Activated CD4-positive, alpha-beta T cell treated with anti-CD3 and anti-CD28 coated beads, Interleukin-2, amount 50 U/mL, for 1 hour (primary cell): Measurements from ENCODE around the gene HEBP2.

Experiments
- DNase-seq: peaks from one replicate; pipeline ENCODE4 v3.0.0-alpha.2; 2020

The HEBP2 gene

DNA sequence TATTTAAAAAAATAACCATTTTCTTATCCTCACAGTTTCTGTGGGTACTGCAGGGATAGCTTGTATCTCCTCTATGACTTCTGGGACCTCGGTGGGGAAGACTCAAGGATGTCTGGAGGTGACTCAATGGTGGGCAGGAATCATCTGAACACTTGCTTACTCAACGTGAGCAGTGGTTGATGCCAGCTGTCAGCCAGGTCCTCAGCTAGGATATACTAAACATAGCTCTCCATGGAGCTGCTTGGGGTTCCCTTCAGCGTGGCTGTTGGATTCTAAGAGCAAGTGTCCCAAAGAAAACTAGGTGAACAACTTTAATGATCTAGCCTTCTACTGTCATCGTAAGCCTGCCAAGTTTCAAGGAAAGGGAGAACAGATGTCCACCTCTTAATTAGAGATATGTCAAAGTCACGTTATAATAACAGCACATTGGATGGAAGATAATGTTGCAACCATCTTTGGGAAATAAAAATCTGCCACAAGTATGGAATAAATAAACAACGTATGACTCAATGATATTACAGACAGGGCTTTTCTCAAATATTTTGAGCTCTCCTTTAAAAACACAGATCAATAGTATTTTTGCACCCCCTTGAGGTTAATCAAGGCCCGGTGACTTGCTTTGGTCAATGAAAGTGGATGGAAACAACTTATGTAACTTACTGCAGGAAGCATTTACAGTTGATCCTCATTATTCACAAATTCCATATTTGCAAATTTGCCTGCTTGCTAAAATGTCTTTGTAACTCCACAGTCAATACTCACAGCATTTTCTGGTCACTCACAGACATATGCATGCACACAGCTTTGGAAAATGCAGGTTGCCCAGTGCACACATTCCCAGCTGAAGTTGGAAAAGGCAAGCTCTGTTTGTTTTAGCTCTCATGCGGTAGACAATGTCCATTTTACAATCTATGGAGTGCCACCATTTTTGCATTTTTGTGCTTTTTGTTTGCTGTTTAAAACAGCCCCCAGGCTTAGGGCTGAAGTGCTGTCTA, 6.6 kb upstream of the HEBP2 start:
- no peak for DNase-seq

DNA sequence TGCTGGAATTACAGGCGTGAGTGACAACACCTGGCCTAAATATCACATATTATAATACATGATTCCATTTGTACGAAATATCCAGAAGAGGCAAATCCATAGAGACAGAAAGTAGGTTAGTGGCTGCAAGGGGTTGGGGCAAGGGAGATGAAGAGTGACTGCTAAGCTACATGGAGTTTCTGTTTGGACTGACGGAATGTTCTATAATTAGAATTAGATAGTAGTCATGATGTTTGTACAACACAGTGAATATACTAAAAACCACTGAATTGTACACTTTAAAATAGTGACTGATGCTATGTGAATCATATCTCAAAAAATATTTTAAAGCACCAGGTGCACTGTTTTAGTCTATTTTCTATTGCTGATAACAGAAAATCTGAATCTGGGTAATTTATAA, 3.7 kb upstream of the HEBP2 start:
- no peak for DNase-seq

DNA sequence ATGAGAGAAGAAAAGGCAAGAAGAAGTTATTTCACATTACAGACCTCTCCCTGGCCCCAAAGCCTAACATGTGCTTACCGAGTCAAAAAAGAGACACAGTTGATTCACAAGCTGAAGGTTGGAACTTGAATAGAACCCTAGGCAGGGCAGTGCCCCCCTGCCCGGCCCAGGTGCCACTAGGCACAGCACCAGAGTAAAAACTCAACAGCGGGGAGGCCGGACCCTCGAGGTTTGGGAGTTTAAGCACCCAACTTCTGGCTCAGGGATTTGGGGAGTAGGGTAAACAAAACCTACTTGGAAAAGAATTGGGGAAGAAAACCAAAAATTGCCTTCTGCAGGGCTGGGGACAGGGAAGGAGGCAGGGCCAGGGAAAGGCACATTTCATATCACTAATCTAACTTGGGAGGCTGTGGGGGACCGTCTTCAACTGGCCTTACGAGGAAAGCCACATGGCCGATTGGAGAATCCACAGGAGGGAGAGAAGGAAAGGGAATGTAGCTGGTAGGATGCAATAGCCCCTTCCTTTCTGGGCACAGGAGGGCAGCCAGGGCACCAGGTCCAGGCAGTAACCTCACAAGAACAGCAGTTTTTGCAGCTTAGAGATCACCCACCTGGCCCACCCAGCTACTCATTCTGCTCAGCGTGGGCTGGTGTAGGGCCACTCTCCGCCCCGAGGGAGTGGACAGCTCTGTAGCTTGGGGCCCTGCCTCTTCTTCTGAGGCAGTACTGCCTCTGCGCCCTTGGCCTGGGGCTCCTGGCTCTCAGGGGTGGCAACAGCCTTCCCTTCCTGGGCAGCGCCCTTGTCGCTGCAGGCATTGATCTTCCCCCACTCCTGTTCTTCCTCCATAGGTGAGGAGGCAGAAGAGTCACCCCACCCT, 1.8 kb upstream of the HEBP2 start:
- DNase-seq = no peak

DNA sequence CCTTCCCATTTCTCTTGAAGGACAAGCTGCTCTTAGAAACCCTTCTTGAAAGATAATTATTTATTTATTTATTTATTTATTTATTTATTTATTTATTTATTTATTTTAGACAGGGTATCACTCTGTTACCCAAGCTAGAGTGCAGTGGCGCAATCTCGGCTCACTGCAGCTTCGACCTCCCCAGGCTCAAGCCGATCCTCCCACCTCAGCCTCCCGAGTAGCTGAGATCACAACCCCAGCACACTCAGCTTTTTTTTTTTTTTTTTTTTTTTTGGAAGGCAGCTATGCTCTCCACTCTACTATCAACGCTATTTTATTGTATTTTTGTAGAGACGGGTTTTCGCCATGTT, 1.2 kb upstream of the HEBP2 start:
- DNase-seq = no peak

DNA sequence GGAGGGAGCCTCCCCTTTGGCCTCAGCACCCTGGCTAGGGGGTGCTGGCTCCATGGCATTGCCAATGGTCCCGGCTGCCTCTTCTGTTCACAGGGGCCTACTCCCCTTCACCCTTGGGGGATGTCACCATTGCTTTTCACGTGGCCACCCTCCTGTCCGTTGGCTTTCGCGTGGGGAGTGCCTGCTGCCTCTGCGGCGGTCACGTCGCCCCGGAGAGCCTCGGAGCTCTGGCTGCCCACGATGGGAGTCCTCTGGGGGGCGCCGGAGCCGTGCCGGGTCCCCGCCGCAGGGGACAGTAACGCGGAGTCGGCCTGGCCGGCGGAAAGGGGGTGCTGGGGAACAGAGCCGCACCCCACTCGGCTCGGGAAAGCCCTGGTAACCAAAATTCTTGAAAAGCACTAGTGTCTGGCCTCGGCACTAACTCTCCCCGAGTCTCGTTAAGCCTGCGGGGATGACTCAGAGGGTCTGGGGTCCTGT, 661 bp upstream of the HEBP2 start:
- peak; percentile 23 for DNase-seq

DNA sequence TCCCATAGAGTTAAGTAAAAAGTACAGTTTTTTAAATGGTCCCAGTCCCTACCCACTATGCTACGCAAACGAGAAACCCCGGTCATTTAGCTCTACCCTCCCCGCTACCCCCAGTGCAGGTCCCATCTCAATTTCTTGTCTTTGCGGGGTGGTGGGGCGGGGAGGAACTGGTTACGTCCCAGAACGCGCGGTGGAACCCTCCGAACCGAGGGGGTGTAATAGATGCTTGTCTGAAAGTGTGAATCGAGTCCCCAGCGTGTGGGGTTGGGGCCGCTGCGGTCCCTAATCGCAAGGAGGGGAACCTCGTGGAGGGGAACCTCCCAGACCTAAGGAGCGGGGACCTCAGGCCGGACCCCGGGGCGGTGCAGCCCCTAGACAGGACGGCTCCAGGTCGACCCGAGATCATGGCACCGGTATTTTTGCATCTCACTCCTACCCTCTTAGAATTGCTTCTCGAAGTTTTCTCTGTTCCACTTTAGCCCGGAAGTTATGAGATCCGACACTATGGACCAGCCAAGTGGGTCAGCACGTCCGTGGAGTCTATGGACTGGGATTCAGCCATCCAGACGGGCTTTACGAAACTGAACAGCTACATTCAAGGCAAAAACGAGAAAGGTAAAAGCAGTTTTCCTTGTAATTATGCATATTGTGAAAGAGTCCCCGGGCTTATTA, 779 bp downstream of the HEBP2 start:
- DNase-seq = peak; percentile 29

DNA sequence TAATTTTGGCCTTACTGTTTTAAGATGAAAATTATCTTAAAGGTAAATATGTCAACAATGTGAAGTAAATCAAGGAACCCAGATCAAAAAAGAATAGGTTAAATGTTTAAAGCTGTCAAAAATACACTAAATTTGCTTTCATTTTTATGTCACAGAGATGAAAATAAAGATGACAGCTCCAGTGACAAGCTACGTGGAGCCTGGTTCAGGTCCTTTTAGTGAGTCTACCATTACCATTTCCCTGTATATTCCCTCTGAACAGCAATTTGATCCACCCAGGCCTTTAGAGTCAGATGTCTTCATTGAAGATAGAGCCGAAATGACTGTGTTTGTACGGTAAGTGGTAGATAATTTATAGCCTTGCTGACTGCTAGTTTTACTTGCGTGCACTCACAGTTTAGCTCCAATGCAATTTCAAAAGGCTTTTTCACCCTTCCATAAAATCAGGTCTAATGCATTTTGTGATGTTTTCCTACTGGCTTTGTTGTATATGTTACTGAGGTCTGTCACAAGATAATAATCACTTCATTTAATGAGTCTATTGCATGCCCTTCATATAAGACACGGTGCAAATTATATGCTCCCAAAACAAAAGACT, 1.9 kb downstream of the HEBP2 start:
- DNase-seq = no peak

DNA sequence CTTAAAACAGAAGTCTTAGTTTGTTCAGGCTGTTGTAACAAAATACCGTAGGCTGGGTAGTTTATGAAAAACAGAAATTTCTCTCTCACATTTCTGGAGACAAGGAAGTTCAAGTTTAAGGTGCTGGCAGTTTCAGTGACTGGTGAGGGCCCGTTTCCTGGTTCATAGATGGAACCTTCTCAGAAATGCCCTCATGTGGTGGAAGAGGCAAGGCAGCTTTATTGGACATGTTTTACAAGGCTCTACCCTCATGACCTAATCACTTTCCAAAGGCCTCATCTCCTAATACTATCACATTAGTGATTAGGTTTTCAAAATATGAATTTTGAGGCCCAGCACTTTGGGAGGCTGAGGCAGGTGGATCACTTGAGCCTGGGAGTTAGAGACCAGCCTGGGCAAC, 2.4 kb downstream of the HEBP2 start:
- DNase-seq = no peak

DNA sequence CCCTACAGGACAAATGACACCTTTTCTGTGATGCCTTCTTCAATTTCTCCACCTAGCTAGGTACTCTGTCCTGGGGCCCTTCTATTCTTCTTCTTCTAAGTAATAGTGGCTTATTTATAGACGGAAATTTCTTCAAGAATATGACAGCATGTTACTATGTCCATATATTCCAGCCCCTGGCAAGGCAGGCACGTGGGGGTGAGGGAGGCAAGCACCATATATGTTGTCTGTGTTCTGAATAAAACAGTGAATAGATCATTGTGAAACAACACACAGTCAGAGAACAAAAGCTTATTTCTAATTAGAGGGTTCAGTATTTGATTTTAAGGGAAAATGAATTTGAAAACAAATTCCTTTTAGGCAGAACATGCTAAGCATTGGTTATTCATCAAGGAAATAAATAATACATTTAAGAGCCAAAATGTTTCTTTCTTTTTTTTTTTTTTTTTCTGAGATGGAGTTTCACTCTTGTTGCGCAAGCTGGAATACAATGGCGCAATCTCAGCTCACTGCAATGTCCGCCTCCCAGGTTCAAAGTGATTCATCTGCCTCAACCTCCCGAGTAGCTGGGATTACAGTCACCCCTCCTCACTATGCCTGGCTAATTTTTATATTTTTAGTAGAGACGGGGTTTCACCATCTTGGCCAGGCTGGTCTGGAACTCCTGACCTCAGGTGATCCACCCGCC, 6.2 kb downstream of the HEBP2 start:
- no peak for DNase-seq

DNA sequence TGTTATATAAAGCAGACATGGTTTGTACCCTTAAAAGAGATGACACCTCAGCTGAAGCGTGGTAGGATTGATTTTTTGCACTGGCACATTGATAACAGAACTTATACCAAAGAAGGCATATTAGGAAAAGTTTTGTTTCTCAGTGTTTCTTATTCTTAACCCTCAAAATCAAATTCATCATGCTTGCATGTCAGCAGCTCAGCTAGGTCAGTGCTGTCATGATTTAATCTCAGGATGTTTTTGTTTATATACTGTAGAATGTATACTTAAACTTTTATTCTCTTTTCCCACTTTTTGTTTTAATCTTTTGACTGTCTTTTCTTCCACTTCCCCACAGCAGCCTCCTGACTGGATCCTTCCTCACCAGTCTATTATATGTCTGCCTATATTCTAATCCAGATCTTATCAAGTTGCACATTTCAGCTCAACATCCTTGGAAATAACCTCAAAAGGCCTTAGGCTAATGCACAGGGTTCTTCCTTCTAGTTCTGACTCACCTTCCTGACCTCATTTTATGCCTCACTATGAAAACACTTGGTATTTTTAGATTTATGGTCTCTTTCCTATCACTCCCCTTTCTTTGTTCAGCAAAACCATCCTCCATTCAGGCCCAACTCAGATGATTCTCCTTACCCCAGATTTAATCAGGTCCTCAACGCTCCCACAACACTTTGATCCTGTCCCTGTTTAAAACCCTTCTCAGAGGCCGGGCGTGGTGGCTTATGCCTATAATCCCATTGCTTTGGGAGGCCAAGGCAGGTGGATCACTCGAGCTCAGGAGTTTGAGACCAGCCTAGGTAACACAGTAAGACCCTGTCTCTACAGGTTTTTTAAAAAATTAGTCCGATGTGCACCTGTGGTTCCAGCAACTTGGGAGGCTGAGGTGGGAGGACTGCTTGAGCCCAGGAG, 7.2 kb downstream of the HEBP2 start:
- DNase-seq = no peak

DNA sequence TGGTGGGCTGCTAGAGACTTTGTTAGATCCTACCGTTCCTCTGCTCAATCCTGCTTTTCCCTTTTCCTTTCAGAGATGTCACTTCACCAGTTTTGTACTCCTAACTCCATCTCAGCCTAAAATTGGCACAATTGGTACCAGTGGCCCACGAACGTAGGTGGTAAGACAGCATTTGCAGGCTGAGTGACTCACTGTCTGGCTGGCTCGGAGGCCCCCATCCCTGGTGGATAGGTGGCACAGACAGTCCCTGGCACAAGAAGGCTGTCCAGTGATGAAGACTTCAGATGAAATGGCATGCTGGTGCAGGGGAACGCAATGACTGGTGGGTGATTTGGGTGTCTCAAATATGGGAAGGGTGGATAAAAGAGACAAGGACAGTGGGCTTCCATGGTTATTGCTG, 11.1 kb downstream of the HEBP2 start:
- DNase-seq = no peak

DNA sequence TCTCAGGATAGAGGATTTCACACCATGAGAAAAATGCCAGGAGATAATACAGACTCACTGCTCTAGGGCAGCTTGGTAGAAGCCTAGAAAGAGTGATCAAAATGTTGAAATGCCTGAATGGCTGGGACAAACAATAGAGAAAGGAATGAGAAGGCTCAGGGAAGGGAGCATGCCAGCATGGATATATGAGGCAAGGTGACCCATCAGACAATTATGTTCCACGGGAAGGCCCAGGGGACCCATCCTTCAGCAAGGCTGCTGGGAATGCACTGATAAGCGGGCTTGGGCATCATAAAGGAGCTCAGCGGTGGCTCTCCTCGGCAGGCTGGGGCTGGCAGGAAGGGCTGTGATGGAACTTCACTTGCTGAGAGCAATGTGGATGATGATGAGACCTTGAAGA, 12.2 kb downstream of the HEBP2 start:
- DNase-seq = no peak

DNA sequence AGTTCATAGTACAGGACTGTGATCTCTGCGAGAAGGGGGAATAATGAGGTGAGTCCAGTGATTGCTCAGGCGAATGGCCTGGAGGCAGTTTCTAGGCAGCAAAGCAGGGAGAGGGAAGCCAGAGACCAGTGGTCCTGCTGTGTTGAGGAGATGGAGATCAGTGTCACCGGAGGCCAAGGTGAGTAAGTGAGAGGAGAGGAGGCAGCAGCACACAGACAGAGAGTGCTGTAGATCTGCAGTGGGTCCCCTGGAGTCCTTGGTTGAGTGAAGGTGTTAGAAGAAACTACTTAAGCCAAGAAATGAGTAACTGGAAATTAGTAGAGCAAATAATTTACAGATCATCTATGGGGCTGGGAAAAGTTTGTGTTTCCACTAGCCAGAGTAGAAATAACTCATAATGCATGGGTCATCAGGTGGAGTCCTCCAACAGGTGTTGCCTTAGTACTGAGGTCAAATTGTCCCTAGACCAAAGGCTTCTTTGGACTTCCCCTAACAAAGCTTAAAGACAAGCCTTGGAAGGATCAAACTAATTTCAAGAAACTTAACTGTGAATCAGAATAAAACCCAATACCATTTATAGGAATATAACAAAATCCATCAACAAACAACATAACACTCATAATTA, 13.6 kb downstream of the HEBP2 start:
- DNase-seq = no peak

DNA sequence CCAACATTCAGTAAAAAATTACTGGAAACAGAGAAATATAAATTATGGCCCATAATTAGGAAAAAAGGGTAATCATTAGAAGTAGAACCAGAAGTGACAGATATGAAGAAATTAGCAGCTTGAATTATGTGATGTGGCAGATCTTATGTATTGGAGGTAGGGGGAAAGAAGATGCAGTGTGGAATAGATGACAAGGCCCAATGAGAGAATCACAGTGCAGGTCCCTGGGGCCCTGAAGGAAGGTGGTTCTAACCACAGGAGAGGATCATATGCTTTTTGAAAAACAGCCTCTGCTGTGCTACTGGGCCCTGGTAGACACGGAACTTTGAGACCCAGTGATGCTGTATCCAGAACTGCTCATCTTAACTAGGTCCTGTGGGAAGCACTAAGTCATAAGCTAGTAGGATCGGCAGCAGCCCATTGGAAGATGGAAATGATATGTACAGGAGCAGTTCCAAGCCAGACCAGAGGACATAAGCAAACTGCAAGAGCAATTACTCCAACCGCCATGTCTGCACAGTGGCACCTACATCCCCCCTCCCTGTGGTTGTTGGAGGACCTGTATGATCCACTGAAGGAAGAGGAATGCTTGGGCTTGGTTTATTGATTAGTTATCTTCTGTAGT, 14.2 kb downstream of the HEBP2 start:
- DNase-seq = no peak

DNA sequence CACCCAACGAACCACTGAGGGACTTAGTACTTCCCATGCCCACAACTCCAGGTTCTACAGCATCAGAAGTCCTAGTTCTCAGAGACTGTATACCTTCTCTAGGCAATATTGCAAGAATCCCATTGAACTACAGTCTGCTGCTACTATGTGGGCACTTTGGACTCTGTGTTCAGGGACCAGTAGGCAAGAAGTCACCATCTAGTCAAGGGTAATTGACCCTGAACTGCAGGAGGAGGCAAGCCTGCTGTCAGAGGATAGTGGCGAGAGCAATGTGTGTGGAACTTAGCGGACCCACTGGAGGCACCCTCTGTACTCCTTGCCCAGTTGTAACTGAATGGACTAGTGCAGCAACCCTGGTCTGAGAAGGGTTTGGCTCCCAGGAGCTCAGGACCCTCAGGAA, 15.7 kb downstream of the HEBP2 start:
- DNase-seq = no peak

DNA sequence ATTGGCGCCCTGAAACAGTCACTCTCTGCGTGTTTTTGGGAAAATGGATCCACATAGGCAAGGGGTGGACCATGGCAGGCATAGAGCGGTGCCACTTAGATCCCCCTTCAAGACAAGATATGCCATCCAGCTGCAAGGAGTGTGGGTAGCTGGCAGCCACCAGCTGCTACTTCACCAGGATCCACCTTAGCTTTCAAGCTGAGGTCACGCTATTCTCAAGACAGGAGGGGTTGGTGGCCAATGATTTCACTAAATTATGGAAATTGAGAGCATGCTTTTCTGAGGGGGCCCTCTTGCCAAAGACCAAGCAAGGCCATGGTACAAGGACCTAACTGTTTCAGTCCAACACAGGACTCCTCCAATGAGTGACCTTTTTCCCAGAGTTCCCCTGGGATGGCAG, 16.3 kb downstream of the HEBP2 start:
- no peak for DNase-seq

DNA sequence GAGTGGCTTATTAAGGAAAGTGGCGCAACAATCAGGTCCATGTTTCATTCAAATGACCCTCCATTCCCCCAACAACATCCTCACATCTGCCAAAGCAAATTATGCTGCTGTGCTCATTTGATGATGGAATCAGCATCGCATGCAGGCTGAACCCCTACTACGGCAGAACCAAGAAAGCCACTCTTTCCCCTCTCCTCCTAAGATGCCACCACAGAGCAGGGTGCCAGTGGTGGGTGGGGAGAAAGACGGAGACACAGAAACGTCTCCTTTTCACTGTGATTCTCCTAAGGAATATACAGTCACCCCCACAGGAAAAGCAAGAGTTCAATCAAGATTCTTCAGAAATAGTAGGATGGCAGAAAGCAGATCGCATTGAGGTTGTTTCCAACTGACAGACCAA, 17.1 kb downstream of the HEBP2 start:
- DNase-seq = no peak

DNA sequence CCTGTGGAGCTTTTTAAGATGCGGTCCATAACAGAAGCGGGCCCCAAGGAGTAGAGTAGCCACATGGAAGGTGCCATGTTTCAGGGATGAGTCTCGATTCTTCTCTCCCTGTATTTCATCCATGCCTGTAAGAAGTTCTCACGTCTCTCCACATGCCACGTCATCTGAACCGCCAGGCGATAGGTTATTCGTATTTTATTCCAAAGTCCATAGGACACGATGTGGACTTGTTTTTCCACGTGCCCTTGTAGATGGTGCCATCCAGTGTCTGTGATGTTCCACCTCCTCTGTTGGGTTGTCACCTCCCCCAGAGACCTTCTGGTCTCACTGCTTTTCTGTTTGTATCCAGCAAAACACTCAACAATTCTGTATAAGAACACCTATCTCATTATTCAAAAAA, 17.6 kb downstream of the HEBP2 start:
- DNase-seq = no peak

DNA sequence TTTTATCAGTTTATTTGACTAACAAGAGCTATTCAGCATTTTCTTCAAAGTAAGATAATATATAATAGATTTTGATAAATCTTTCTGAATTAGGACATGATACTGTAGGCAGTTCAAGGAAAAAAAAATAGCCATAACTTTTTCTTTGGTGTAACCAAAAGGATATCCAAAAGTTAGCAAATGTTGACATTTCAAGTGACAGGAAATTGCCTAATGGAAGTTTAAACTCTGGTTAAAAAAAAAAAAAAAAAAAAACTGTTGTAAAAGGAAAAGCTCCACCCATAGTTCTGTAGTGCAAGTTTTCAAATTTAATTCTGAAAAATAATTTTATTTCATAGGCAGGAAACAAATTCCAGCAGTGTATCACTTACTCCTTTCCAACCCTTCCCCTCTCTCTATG, 18.8 kb downstream of the HEBP2 start:
- no peak for DNase-seq
